ENCODE measurements around the gene PRDM16.

DNA sequence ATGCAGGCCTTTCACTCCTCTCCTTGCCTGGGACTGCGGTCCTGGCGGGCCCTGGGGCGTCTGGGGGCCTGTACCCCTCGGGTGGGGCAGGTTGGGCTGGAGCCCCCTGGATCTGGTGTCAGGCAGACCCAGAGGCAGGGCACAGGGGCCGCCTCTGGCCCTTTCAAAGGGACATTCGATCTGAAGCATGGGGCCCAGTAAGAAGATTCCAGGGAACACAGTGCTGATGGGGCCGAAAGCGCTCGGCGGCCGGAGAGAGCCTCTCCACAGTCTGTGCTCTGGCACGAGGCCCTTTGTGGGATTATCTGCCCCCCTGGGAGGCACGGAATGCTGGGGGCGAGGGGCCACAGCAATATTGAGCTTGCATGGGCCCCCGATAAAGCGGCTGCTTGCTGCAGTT is 15.2 kb downstream of the PRDM16 start:
- TF ChIP-seq, protein P1, sequence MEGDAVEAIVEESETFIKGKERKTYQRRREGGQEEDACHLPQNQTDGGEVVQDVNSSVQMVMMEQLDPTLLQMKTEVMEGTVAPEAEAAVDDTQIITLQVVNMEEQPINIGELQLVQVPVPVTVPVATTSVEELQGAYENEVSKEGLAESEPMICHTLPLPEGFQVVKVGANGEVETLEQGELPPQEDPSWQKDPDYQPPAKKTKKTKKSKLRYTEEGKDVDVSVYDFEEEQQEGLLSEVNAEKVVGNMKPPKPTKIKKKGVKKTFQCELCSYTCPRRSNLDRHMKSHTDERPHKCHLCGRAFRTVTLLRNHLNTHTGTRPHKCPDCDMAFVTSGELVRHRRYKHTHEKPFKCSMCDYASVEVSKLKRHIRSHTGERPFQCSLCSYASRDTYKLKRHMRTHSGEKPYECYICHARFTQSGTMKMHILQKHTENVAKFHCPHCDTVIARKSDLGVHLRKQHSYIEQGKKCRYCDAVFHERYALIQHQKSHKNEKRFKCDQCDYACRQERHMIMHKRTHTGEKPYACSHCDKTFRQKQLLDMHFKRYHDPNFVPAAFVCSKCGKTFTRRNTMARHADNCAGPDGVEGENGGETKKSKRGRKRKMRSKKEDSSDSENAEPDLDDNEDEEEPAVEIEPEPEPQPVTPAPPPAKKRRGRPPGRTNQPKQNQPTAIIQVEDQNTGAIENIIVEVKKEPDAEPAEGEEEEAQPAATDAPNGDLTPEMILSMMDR (IDR thresholded peaks at IDR 0.05): no peak
- TF ChIP-seq POLR2A (IDR thresholded peaks at IDR 0.05) (no peak), EP300 (IDR thresholded peaks at IDR 0.05) (no peak)
